Glutamatergic neuron (in vitro differentiated cells): ENCODE measurements around the gene STIM2. TPM values are rescaled to one million over a fixed set of nuclear protein-coding genes. Genes with fewer than 3 reads are reported as not detected.
"Not testable (repeated sequence)": the region's sequence is repeated elsewhere in the genome, so short reads cannot be mapped to it uniquely, and the experiment has no call there.

Source experiments
- DNase-seq: peaks from one replicate; pipeline ENCODE4 v3.0.0; 2022
- H3K27ac Mint-ChIP-seq: one replicate; pipeline ENCODE4 v1.8.0; 2020; ENCODE audit warnings: mild to moderate bottlenecking, mixed read lengths, inconsistent platforms; ENCODE audit not compliant: unreplicated experiment
- H3K27me3 Mint-ChIP-seq: one replicate; pipeline ENCODE4 v1.8.0; 2020; ENCODE audit warnings: mild to moderate bottlenecking, moderate library complexity, mixed read lengths, inconsistent platforms; ENCODE audit not compliant: unreplicated experiment
- H3K36me3 Mint-ChIP-seq: one replicate; pipeline ENCODE4 v1.8.0; 2020; ENCODE audit warnings: mild to moderate bottlenecking, mixed read lengths, inconsistent platforms; ENCODE audit not compliant: unreplicated experiment
- H3K4me1 Mint-ChIP-seq: one replicate; pipeline ENCODE4 v1.8.0; 2020; ENCODE audit warnings: mild to moderate bottlenecking, low read depth, mixed read lengths, inconsistent platforms; ENCODE audit not compliant: unreplicated experiment
- H3K4me3 Mint-ChIP-seq: one replicate; pipeline ENCODE4 v1.8.0; 2020; ENCODE audit warnings: mild to moderate bottlenecking, mixed read lengths, inconsistent platforms; ENCODE audit not compliant: unreplicated experiment
- H3K9me3 Mint-ChIP-seq: one replicate; pipeline ENCODE4 v1.8.0; 2020; ENCODE audit warnings: mild to moderate bottlenecking, moderate library complexity, mixed read lengths, inconsistent platforms; ENCODE audit not compliant: unreplicated experiment
- CTCF ChIP-seq: fragments of 200-600 bp; sonication (generic); IDR thresholded peaks from one replicate; pipeline ENCODE4 v1.5.0; 2021; ENCODE audit not compliant: partially characterized antibody, unreplicated experiment
- total RNA-seq: library from RNA; stranded (reverse); fragmentation: NEBNext Ultra II Directional; extraction: Animal tissue kit (Norgen Biotek cat#: 25700); gene quantifications from one replicate; pipeline ENCODE4 v1.2.1, GENCODE V29; 2021; ENCODE audit not compliant: unreplicated experiment

Gene STIM2
- total RNA-seq, 1 donor from 2014 or later = 28.2 TPM

DNA sequence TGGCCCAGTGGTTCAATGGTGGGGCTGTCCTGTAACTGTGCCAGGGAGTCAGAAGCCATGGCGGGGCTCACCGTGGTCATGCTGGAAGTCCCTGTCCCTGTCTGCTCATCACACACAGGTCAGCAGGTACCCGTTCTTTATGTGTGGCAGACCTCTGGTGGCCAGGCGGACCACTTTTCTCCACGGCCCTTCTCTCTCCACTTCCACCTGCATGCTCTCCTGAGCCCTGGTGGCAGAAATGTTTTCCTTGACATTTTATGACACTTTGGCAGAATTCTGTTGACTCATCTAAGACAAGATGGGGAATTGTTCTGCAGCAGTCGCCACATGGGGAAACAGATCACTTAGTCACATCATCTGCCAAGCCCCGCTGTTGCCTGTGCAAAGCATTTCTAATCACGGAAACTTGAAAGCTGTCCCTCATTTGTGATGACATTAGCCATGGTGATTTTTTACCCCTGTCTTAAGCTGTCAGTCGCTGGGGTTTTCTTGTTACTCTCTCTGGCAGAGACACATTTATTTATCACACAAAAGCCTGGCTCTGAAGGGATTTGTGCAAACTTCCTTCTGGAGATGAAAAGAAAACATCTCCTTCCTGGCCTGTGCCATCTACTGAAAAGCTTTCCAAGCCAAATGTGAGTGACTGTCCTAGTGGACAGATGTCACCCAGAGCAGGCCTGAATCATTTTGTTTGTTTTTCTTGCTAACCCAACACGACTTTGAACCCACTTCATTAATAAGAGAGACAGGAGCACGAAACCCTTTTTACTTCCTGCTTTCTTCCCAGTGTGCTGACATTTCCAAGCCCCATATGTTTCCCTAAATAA lies 38.8 kb upstream of the STIM2 start:
- Mint-ChIP-seq H3K9me3 (peaks cover 5% of the 10 kb centered on the region), H3K4me1 (no peaks in the 10 kb centered on the region), H3K4me3 (no peak overlapping the region), H3K27ac (no peak overlapping the region), H3K36me3 (peaks cover 12% of the 10 kb centered on the region), H3K27me3 (no peaks in the 10 kb centered on the region)
- no peak for TF ChIP-seq CTCF
- no peak for DNase-seq

DNA sequence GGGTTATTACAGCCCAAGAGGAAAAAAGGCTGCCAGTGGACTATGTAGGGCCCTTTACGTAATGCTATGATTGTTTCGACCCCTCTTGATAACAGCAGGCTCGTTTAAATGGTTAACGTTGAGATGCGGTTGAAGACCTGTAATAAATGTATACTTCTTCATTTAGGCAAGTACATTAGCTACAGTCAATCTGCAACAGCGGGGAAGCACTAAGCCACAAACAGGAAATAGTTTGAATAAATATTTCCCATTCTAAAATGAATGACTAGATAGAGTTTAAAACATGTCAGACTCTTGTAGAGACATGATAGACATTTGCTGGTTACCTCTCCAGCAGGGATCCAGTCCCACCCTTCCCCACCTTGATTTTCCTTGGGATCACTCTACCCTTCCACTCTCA lies 38.1 kb upstream of the STIM2 start:
- Mint-ChIP-seq H3K27ac (no peak overlapping the region), H3K9me3 (peaks cover 5% of the 10 kb centered on the region), H3K4me3 (no peak overlapping the region), H3K36me3 (peaks cover 12% of the 10 kb centered on the region), H3K4me1 (no peaks in the 10 kb centered on the region), H3K27me3 (no peaks in the 10 kb centered on the region)
- DNase-seq = no peak
- no peak for TF ChIP-seq CTCF

- H3K9me3 Mint-ChIP-seq, H3K27me3 Mint-ChIP-seq, H3K4me1 Mint-ChIP-seq, H3K4me3 Mint-ChIP-seq, DNase-seq, H3K27ac Mint-ChIP-seq: not testable (repeated sequence)
- peaks cover 12% of the 10 kb centered on the region for H3K36me3 Mint-ChIP-seq
Measured at GRCh38 chr4:26822974-26823373, 37.7 kb upstream of the STIM2 start.

DNA sequence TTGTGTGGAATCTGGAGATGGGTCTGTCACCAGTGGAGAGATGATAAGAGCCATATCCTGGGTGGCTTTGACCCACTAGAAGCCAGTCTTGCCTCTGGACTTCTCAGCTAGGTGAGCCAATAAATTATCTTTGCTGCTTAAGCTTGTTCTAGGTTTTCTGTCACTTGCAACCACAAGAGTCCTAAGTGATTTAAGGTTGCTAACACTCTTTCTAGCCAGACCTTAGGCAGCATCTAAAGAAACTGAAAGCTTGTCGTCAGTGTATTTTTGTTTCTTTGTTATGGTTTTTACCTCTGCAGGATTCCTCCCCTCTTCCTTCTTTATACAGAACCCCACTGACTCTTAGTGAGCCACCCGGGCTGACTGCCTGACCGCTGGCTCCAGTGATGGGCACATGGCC lies 37.1 kb upstream of the STIM2 start:
- H3K27ac Mint-ChIP-seq = no peak overlapping the region
- peaks cover 12% of the 10 kb centered on the region for H3K36me3 Mint-ChIP-seq
- DNase-seq = no peak
- H3K4me3 Mint-ChIP-seq = no peak overlapping the region
- no peaks in the 10 kb centered on the region for H3K27me3 Mint-ChIP-seq
- H3K9me3 Mint-ChIP-seq = peaks cover 5% of the 10 kb centered on the region
- H3K4me1 Mint-ChIP-seq = no peaks in the 10 kb centered on the region
- no peak for TF ChIP-seq CTCF

DNA sequence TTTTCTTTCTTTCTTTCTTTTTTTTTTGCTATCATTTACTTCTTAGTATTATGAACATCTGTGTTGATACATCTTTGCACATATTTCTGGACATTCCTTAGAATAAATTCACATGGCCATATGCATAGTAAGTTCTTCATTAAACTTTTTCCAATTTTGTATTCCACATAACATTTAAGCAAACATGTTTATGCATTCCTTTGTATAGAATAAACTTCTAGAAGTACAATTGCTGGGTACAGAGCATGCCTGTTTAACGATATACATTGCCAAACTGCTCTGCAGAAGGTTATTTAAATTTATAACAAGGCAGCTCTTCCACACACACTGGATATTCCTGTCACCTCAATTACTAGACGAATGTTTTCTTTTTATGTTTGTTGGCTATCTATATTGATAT lies 36.0 kb upstream of the STIM2 start:
- H3K27ac Mint-ChIP-seq = no peak overlapping the region
- H3K36me3 Mint-ChIP-seq = peaks cover 12% of the 10 kb centered on the region
- H3K4me1 Mint-ChIP-seq = no peaks in the 10 kb centered on the region
- no peak overlapping the region for H3K4me3 Mint-ChIP-seq
- no peak for DNase-seq
- H3K9me3 Mint-ChIP-seq = peaks cover 5% of the 10 kb centered on the region
- H3K27me3 Mint-ChIP-seq = no peaks in the 10 kb centered on the region
- no peak for TF ChIP-seq CTCF
